HT-29 (cell line): Measurements from ENCODE around the gene KIAA1586. TPM values are rescaled to one million over a fixed set of nuclear protein-coding genes. Genes with fewer than 3 reads are reported as not detected.
"Not testable (repeated sequence)": the region's sequence is repeated elsewhere in the genome, so short reads cannot be mapped to it uniquely, and the experiment has no call there.

Experiments used
- DNase-seq: peaks from one replicate; pipeline ENCODE4 v3.0.0-alpha.2; 2015; ENCODE audit warnings: low spot score
- total RNA-seq: library from RNA; depleted of rRNA; stranded (reverse); fragments of >200 nt; shearing (Covaris generic); gene quantifications from 2 replicates; pipeline ENCODE4 v1.2.3, GENCODE V29; 2014

KIAA1586 gene
- total RNA-seq, 1 experiment from 2014 or later, result 2.3 TPM

DNA sequence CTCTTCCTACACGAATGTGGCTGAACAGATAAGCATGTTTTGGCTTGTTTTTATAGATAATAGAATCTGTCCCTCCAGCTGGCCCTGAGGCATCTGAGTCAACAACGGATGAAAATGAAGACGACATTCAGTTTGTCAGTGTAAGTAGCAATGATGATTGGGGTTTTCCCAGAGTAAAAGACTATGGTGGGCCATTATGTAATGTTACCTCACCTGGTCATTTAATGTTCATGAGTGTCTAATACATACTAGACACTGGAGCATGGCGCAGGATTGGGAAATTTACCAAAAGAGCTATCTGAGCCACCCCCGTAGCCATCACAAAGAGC lies 728 bp downstream of the KIAA1586 start:
- DNase-seq, result not testable (repeated sequence)

DNA sequence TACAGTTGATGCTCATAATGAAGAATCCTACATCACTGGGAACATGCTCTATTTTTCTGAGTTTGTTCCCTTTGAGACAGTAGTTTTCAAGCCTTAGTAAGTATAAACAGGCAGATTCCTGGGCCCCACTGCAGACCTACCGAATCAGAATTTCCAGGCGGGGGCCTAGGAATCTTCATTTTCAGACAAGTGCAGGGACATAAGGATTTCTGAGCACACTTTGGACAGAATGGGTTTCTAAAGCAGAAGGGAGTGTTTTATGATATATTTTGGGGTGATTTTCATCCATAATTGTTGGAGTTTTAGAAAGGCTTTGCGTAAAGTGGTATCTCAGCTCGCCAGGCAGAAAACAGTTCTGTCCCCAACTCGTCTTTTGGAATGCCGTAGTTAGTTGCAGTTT lies 1.4 kb downstream of the KIAA1586 start:
- DNase-seq, result not testable (repeated sequence)

DNA sequence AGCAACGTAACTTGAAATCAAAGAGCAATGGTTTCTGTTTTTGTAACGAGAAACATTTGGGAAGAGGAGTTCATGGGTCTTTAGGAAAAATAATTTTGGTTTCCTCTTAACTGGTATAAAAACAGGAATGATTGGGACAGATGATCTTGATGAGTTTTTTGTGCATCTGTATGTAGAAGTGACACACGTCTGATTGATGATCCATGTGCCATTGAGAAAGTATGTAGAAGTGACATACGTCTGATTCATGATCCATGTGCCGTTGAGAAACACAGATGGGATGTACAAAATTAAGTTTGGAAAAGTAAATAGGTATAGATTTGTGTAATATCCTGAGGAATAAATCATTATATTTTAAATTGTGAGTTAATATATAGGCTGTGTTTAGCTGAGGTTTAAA lies 2.1 kb downstream of the KIAA1586 start:
- DNase-seq, result no peak

DNA sequence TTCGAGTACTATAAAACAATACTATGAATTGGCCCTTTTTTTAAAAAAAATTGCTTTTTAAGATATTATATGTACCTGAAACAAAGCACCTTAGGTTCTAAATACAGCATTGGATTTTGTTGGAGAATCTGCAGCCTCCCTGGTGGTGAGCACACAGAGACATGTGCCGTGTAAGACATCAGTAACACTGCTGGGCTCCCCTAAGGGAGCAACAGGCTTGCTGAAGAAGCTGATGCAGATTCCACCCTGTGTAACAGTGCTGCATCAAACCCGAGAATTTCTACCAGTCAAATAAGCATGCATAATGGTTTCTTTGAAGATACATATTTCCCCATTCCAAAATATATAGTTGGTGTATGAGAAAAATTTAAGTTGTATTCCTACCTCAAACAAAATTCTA lies 17.4 kb downstream of the KIAA1586 start:
- no peak for DNase-seq

DNA sequence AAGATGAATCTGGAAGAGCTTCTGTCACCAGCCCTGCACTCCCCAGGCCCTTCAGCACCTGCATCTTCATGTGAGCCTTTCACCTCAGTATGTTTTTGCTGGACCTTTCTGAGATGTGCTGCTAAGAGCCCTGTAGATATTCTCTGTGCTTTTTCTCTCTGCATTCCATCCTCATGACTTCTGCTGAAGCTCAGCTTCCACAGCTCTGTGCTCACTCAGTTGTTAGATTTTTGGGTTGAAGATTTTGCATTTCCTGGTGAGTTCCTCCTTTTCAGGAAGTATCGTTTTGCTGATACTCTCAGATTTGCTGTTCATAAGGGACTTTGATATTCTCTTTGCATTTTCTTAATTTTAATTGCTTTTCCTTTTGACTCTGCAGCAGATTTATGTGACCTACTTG lies 18.3 kb downstream of the KIAA1586 start:
- DNase-seq, result no peak

- no peak for DNase-seq
Observed at GRCh38 chr6:57068061-57068460, 21.6 kb downstream of the KIAA1586 start.

DNA sequence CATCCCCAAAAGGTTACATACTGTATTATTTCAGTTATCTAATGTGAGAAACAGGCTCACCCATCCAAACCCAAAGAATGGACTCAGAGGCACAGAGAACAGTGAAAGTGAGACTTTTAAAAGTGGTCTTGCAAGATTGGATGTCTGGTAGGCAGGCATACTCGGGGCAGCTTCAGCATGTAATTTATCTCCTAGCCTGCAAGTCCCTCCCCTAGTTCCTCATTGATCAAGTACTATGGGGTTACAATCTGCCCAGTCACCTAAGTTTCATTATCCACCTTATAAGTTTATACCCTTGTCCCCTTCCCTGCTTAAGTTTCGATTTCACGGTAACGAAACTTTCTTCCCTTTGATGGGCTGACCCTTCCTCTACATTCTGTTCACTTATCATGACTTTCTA lies 22.7 kb downstream of the KIAA1586 start:
- no peak for DNase-seq

GRCh38 chr6:57069920-57070331 lies 23.4 kb downstream of the KIAA1586 start:
- DNase-seq, result no peak

DNA sequence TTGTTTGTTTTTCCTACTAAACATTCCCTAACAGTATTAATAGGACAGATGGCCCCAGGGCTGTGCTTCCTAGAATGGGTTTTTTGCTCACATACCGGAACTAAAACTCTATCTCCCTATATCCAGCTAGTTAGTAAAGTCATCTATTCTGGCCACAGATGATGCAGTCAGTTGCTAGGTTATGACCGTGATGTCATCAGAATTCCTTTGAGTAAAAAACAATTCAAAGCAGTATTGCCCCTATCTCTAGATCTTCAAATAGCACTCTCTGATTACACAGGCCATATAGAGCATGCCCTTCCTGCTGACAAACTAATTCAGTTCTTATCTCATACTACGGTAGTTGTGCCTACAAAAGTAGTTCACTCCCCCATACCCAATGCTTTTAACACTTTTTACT lies 25.6 kb downstream of the KIAA1586 start:
- no peak for DNase-seq

DNA sequence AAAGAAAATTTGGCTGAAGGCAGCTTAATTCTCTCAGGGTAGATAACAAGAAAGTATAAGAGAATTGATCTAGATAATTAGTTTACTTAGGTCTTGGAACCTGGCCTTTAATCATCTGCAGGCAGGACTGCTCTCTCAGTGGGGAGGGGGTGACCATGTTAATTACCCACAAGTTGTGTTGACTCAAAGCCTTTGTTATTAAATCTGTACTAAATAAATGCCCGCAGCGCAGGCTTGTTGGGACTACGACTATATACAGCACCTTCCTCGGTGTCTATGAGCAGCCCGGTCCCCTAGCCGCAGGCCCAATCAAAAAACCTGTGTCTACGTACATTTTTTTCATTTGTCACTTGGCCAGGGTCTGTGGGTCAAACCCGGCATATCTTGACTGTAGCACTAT lies 27.9 kb downstream of the KIAA1586 start:
- no peak for DNase-seq

- DNase-seq, result no peak
Observed at GRCh38 chr6:57075092-57075491, 28.6 kb downstream of the KIAA1586 start.

GRCh38 chr6:57078531-57079207 lies 32.2 kb downstream of the KIAA1586 start:
- no peak for DNase-seq

- no peak for DNase-seq
Observed at GRCh38 chr6:57085471-57085870, 39.0 kb downstream of the KIAA1586 start.

- DNase-seq, result no peak
Observed at GRCh38 chr6:57086843-57087242, 40.4 kb downstream of the KIAA1586 start.

DNA sequence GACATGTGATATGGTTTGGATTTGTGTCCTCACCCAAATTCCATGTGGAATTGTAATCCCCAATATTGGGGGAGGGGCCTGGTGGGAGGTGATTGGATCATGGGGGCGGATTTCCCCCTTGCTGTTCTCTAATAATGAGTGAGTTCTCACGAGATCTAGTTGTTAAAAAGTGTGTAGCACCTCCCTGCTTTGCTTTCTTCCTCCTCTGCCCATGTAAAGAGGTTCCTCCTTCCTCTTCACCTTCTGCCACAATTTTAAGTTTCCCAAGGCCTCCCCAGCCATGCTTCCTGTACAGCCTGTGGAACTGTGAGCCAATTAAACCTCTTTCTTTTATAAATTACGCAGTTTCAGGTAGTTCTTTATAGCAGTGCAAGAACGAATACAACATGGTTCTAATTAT lies 41.4 kb downstream of the KIAA1586 start:
- no peak for DNase-seq

DNA sequence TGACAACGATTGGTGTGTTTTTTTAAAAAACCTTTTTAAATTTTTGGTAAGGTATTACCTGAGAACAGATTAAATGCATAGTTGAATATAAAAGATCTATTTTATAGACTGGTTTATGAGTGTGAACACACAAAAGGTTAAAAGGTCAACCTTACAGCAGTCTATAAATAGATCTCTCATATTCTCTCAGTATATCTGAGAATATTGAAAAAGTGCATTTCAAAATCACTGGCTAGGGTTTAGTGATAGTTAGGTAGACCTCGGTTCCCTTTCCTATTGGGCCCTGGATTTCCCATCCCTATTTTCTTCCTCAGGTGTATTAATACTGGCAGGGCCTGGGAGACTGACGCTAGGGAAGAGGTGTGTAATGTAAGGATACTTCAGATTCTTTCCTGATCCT lies 42.8 kb downstream of the KIAA1586 start:
- no peak for DNase-seq

GRCh38 chr6:57089687-57090457 lies 43.4 kb downstream of the KIAA1586 start, which contains the start of gene ZNF451:
TSS of gene ZNF451 (plus strand) at chr6:57090188. CDS start at chr6:57090254, 66 bp downstream.
- DNase-seq, result peak; percentile 93

DNA sequence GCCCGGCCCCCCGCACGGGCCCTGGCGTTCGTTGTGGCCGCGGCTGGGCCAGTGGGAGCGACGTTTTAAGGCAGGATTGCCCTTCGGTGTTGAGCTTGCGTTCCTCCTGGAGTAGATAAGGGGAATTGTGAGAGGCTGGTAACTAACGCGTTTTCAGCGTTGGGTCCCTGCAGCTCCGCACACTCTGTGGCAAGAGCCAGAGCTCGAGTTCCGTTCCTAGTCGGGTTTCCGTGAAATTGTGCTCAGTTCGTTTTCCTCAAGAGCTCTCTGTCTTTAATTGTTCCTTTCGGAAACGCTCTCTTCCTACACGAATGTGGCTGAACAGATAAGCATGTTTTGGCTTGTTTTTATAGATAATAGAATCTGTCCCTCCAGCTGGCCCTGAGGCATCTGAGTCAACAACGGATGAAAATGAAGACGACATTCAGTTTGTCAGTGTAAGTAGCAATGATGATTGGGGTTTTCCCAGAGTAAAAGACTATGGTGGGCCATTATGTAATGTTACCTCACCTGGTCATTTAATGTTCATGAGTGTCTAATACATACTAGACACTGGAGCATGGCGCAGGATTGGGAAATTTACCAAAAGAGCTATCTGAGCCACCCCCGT lies 44.1 kb downstream of the KIAA1586 start:
- not testable (repeated sequence) for DNase-seq

DNA sequence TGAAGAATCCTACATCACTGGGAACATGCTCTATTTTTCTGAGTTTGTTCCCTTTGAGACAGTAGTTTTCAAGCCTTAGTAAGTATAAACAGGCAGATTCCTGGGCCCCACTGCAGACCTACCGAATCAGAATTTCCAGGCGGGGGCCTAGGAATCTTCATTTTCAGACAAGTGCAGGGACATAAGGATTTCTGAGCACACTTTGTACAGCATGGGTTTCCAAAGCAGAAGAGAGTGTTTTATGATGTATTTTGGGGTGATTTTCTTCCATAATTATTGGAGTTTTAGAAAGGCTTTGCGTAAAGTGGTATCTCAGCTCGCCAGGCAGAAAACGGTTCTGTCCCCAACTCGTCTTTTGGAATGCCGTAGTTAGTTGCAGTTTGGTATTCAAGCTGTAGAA lies 44.9 kb downstream of the KIAA1586 start:
- DNase-seq, result not testable (repeated sequence)

- DNase-seq, result no peak
Observed at GRCh38 chr6:57094689-57095088, 48.2 kb downstream of the KIAA1586 start.

GRCh38 chr6:57097596-57097995 lies 51.1 kb downstream of the KIAA1586 start:
- no peak for DNase-seq

DNA sequence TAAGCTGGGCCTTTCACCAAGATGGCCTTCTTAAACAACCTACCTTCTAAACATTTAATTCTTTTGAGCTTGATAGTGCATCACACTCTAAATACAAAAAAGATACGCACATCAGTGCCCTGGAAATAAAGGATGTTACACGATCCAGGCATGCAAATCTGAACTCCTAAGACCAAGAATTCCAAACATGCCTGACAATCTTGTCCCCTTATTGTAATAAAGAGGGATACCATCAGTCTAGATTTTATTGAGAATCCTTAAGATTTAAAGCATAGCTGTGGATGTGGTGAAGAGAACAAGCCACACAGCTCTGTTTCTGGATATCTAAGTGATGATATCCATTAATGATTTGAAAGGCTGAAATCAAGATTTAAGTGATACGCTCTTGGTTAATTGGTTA lies 56.5 kb downstream of the KIAA1586 start:
- no peak for DNase-seq

DNA sequence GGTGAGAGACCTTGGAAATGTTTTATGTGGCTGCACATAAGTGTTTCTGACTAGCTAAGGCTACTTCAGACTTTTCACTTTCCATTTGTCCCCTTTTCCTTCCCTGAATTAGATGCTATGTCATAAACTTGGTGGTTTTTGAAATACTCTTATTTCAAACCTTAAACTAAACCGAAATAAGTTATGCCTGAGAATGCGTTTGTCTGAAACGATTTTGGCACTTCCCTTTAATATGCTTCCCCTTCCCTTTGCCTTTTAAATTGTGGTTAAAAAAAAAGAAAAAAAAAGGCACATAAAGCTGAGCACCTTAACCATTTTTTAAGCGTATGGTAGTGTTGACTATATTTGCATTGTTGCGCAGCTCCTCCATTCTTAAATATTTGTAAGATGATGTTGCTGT lies 57.8 kb downstream of the KIAA1586 start:
- DNase-seq, result no peak
